Activated naive CD8-positive, alpha-beta T cell treated with anti-CD3 and anti-CD28 coated beads, Interleukin-2, amount 10 ng/mL, durations not matched to agents 7 days and 5 days (primary cell): ENCODE measurements around the gene AKNA. TPM values are rescaled to one million over a fixed set of nuclear protein-coding genes. Genes with fewer than 3 reads are reported as not detected.

Source experiments
- ATAC-seq: fragments of 150-1000 bp; cut with Tn5 transposase; one replicate; pipeline ENCODE4 v1.10.0; 2021; ENCODE audit warnings: low read depth, moderate library complexity
- POLR2A ChIA-PET: fragments of 350-600 bp; sonication (Branson Sonifier 250); formaldehyde crosslinking; loops from one replicate; lab custom pipeline; 2021; ENCODE audit warnings: antibody characterized with exemption; lab: Charles Lee
- DNase-seq: peaks from one replicate; pipeline ENCODE4 v3.0.0; 2021
- H3K27ac Mint-ChIP-seq: one replicate; pipeline ENCODE4 v1.8.0; 2022; ENCODE audit warnings: mild to moderate bottlenecking, mixed read lengths
- H3K27me3 Mint-ChIP-seq: one replicate; pipeline ENCODE4 v1.8.0; 2022; ENCODE audit warnings: mild to moderate bottlenecking, moderate library complexity, mixed read lengths
- H3K36me3 Mint-ChIP-seq: one replicate; pipeline ENCODE4 v1.8.0; 2021; ENCODE audit warnings: mild to moderate bottlenecking, mixed read lengths
- H3K4me1 Mint-ChIP-seq: one replicate; pipeline ENCODE4 v1.8.0; 2021; ENCODE audit warnings: mixed read lengths
- H3K4me3 Mint-ChIP-seq: one replicate; pipeline ENCODE4 v1.8.0; 2022; ENCODE audit warnings: mild to moderate bottlenecking, moderate library complexity, mixed read lengths
- H3K9me3 Mint-ChIP-seq: one replicate; pipeline ENCODE4 v1.8.0; 2021; ENCODE audit warnings: mixed read lengths
- total RNA-seq, 2 experiments: library from RNA; stranded (reverse); gene quantifications; one replicate each; pipeline ENCODE4 v1.2.3, GENCODE V29; 2021

The AKNA gene
- total RNA-seq, 2 experiments from 2014 or later: 482 to 492 TPM

GRCh38 chr9:114310471-114311450 lies 77.0 kb downstream of the AKNA start:
- H3K27ac Mint-ChIP-seq: no peak overlapping the region
- ATAC-seq (no peak), DNase-seq (no peak)
- H3K27me3 Mint-ChIP-seq: peaks cover under 1% of the 10 kb centered on the region
- H3K4me1 Mint-ChIP-seq: no peaks in the 10 kb centered on the region
- no peak overlapping the region for H3K4me3 Mint-ChIP-seq
- H3K36me3 Mint-ChIP-seq: no peaks in the 10 kb centered on the region
- H3K9me3 Mint-ChIP-seq: no peaks in the 10 kb centered on the region
- POLR2A ChIA-PET: no interaction called here

DNA sequence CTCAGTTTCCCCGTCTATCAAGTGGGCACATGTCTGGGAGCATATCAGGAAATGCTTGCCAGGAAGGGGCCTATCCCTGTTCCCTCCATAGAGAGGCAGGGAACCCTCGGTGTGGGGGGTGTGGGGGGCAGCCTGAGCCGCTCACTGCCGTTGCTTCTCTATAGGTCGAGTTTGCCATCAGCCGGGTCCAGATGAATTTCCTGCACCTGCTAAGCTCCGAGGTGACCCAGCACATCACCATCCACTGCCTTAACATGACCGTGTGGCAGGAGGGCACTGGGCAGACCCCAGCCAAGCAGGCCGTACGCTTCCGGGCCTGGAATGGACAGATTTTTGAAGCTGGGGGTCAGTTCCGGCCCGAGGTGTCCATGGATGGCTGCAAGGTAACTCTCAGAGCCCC lies 78.7 kb downstream of the AKNA start:
- H3K9me3 Mint-ChIP-seq: no peaks in the 10 kb centered on the region
- H3K27me3 Mint-ChIP-seq: peaks cover 2% of the 10 kb centered on the region
- H3K27ac Mint-ChIP-seq: no peak overlapping the region
- H3K36me3 Mint-ChIP-seq: no peaks in the 10 kb centered on the region
- POLR2A ChIA-PET: no interaction called here
- no peak overlapping the region for H3K4me3 Mint-ChIP-seq
- ATAC-seq (no peak), DNase-seq (no peak)
- peaks cover 2% of the 10 kb centered on the region for H3K4me1 Mint-ChIP-seq

- POLR2A ChIA-PET: no interaction called here
- DNase-seq (peak; percentile 8), ATAC-seq (no peak)
- no peaks in the 10 kb centered on the region for H3K36me3 Mint-ChIP-seq
- no peak overlapping the region for H3K27ac Mint-ChIP-seq
- H3K4me1 Mint-ChIP-seq: peaks cover 2% of the 10 kb centered on the region
- H3K27me3 Mint-ChIP-seq: peaks cover 2% of the 10 kb centered on the region
- no peaks in the 10 kb centered on the region for H3K9me3 Mint-ChIP-seq
- H3K4me3 Mint-ChIP-seq: no peak overlapping the region
Observed at GRCh38 chr9:114308361-114308950, 79.3 kb downstream of the AKNA start.

GRCh38 chr9:114307899-114308267 lies 79.9 kb downstream of the AKNA start:
- no peak for ATAC-seq
- H3K36me3 Mint-ChIP-seq: no peaks in the 10 kb centered on the region
- no peak overlapping the region for H3K27ac Mint-ChIP-seq
- DNase-seq: no peak
- peaks cover 2% of the 10 kb centered on the region for H3K27me3 Mint-ChIP-seq
- H3K9me3 Mint-ChIP-seq: no peaks in the 10 kb centered on the region
- POLR2A ChIA-PET: no interaction called here
- peaks cover 2% of the 10 kb centered on the region for H3K4me1 Mint-ChIP-seq
- H3K4me3 Mint-ChIP-seq: no peak overlapping the region

- H3K27ac Mint-ChIP-seq: no peak overlapping the region
- no peaks in the 10 kb centered on the region for H3K36me3 Mint-ChIP-seq
- H3K4me1 Mint-ChIP-seq: peaks cover 2% of the 10 kb centered on the region
- no peak overlapping the region for H3K4me3 Mint-ChIP-seq
- POLR2A ChIA-PET: no interaction called here
- ATAC-seq (no peak), DNase-seq (no peak)
- no peaks in the 10 kb centered on the region for H3K9me3 Mint-ChIP-seq
- H3K27me3 Mint-ChIP-seq: peaks cover 2% of the 10 kb centered on the region
Observed at GRCh38 chr9:114304416-114305188, 83.2 kb downstream of the AKNA start.

GRCh38 chr9:114303977-114304376 lies 83.8 kb downstream of the AKNA start:
- POLR2A ChIA-PET: no interaction called here
- H3K36me3 Mint-ChIP-seq: no peaks in the 10 kb centered on the region
- no peak overlapping the region for H3K27ac Mint-ChIP-seq
- no peak overlapping the region for H3K4me3 Mint-ChIP-seq
- H3K27me3 Mint-ChIP-seq: peaks cover 2% of the 10 kb centered on the region
- no peaks in the 10 kb centered on the region for H3K9me3 Mint-ChIP-seq
- H3K4me1 Mint-ChIP-seq: peaks cover 2% of the 10 kb centered on the region
- ATAC-seq: no peak
- DNase-seq: no peak

DNA sequence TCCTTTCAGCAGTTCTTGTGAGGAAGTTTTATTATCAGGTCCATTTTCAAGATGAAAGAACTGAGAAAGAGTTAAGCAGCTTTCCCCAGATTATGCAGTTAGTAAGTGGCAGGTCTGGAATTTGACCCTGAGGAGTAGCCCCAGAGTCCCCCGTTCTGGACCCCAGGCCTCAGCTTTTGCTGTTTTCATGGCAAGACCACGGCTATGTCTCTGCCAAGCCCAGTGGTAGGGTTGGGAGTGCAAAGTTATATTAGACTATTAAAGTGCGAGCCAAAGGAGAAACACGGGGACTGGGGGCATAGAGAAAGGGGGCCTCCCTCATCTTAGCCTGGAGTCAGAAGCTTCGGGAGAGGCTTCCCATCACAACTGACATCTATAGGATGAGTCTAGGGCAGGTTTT lies 84.2 kb downstream of the AKNA start:
- no peak overlapping the region for H3K27ac Mint-ChIP-seq
- H3K4me1 Mint-ChIP-seq: peaks cover 2% of the 10 kb centered on the region
- H3K27me3 Mint-ChIP-seq: peaks cover 2% of the 10 kb centered on the region
- DNase-seq: no peak
- no peaks in the 10 kb centered on the region for H3K9me3 Mint-ChIP-seq
- POLR2A ChIA-PET: no interaction called here
- no peak for ATAC-seq
- H3K4me3 Mint-ChIP-seq: no peak overlapping the region
- no peaks in the 10 kb centered on the region for H3K36me3 Mint-ChIP-seq

DNA sequence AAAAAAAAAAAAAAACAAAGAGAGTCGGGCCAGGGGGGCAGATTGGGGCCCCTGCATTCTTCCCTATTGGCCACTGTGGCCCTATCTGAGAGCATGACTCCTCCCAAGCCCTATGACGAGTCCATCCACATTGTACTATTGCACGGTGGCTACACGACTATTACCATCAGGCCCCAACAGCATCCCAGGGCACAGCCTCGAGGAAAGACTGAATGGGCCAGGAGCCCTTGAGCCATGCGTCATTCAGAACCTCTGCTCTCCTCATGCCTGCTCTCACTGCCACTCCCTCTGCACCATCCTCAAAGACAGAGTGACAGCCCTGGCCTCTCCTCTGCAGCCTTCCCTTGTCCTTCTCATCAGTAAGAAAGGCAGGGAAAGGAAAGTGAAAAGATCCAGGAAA lies 85.1 kb downstream of the AKNA start:
- no peak overlapping the region for H3K27ac Mint-ChIP-seq
- POLR2A ChIA-PET: interaction anchor here (0.7 kb wide), 1 partner anchor 220 kb away, joined by 3 read pairs; no protein-coding TSS in a partner anchor
- no peaks in the 10 kb centered on the region for H3K36me3 Mint-ChIP-seq
- H3K9me3 Mint-ChIP-seq: no peaks in the 10 kb centered on the region
- peaks cover 2% of the 10 kb centered on the region for H3K4me1 Mint-ChIP-seq
- no peak for DNase-seq
- no peak for ATAC-seq
- no peak overlapping the region for H3K4me3 Mint-ChIP-seq
- H3K27me3 Mint-ChIP-seq: peaks cover 2% of the 10 kb centered on the region

DNA sequence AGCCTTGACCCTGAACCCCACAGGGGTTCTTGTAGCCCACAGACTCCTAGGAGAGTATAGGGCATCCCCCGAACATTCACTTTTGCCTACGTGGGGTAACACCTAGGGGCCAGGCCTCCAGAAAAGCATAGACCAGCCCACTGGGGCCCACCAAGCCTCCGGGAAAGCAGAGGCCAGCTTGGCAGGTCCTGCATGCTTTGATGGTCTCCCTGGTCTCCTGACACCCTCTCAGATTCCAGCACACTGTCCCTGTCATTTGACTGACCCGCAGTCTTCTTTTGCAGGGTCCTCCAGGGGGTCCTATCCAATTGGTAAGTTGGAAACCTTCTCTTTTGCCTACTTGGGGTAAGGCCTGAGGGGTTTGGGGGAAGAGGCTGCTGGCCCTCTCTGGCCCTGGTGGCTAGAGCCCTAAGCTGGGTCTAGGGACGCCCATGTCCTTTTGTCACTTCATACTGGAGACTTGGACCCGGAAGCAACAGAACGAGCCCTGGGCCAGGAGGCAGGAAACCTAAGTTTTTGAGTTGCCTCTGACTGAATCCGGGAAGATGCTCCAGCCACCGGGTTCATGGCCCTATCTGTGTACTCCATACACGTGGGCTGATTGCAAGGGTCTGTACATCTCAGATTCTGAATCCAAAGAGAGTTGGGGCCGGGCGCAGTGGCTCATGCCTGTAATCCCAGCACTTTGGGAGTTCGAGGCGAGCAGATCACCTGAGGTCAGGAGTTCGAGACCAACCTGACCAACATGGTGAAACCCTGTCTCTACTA lies 85.8 kb downstream of the AKNA start:
- Mint-ChIP-seq H3K27me3 (peaks cover 2% of the 10 kb centered on the region), H3K36me3 (no peaks in the 10 kb centered on the region), H3K9me3 (no peaks in the 10 kb centered on the region), H3K4me3 (no peak overlapping the region), H3K27ac (no peak overlapping the region), H3K4me1 (peaks cover 2% of the 10 kb centered on the region)
- DNase-seq (no peak), ATAC-seq (no peak)
- POLR2A ChIA-PET: interaction anchor here (0.7 kb wide), 1 partner anchor 220 kb away, joined by 3 read pairs; no protein-coding TSS in a partner anchor

- no peaks in the 10 kb centered on the region for H3K36me3 Mint-ChIP-seq
- DNase-seq: no peak
- POLR2A ChIA-PET: no interaction called here
Observed at GRCh38 chr9:114300846-114301797, 86.7 kb downstream of the AKNA start.

GRCh38 chr9:114300153-114300845 lies 87.5 kb downstream of the AKNA start:
- H3K4me3 Mint-ChIP-seq: no peak overlapping the region
- no peaks in the 10 kb centered on the region for H3K4me1 Mint-ChIP-seq
- H3K9me3 Mint-ChIP-seq: no peaks in the 10 kb centered on the region
- POLR2A ChIA-PET: no interaction called here
- no peaks in the 10 kb centered on the region for H3K27me3 Mint-ChIP-seq
- H3K27ac Mint-ChIP-seq: no peak overlapping the region
- DNase-seq: no peak
- H3K36me3 Mint-ChIP-seq: no peaks in the 10 kb centered on the region
- no peak for ATAC-seq

More at GRCh38 chr9:114300846-114301797, 86.7 kb downstream of the AKNA start:
- ATAC-seq: no peak
- peaks cover 2% of the 10 kb centered on the region for H3K27me3 Mint-ChIP-seq
- H3K4me1 Mint-ChIP-seq: peaks cover 2% of the 10 kb centered on the region
- H3K4me3 Mint-ChIP-seq: no peak overlapping the region
- no peaks in the 10 kb centered on the region for H3K9me3 Mint-ChIP-seq
- peak overlapping the region; percentile 38 for H3K27ac Mint-ChIP-seq
